Measurements from ENCODE around the gene LRP6. TPM values are rescaled to one million over a fixed set of nuclear protein-coding genes. Genes with fewer than 3 reads are reported as not detected.

LRP6 gene
- total and polyA plus RNA-seq, 2 of the 13 experiments (the other 11 are each of a cell fraction or from before 2014, with no cell fraction given): 33.8 to 42.0 TPM

- Histone ChIP-seq H4K20me1 (ENCODE audit: insufficient read depth, low read length) (no peaks in the 10 kb centered on the region), H3K79me2 (ENCODE audit: insufficient read depth, low read length) (no peaks in the 10 kb centered on the region), H3K9me3 (ENCODE audit: low read length) (no peaks in the 10 kb centered on the region), H3K36me3 (replicated peaks in 1 of 2; ENCODE audit: control insufficient read depth in 1 of 2, insufficient read depth in 2 of 2, low read length in 2 of 2) (no peaks in the 10 kb centered on the region), H2AFZ (ENCODE audit: low read length) (no peak overlapping the region), H3K4me3 (replicated peaks in 1 of 3; ENCODE audit: insufficient read depth in 1 of 3, low read depth in 2 of 3, low read length in 3 of 3) (no peak overlapping the region), H3K27me3 (ENCODE audit: control insufficient read depth in 1 of 2, insufficient read depth in 2 of 2, low read length in 2 of 2) (no peaks in the 10 kb centered on the region), H3K9ac (ENCODE audit: insufficient read depth, low read depth, low read length) (no peak overlapping the region), H3K4me2 (ENCODE audit: low read depth, low read length) (no peak overlapping the region), H3K27ac (ENCODE audit: extremely low read length, insufficient read depth, low read length) (no peak overlapping the region), H3K4me1 (ENCODE audit: insufficient read depth, low read length) (peaks cover 14% of the 10 kb centered on the region)
- POLR2A ChIA-PET: no interaction called here
- ATAC-seq (no peak), FAIRE-seq (no peak), DNase-seq (ENCODE audit: low spot score) (no peak)
- CTCF ChIA-PET (ENCODE audit: low intra/inter-chr PET ratio, low total read pairs): no interaction called here
- BruUV-seq (replicated peaks): no TSS peak
- in situ Hi-C loops (cut with HindIII; ENCODE audit: extremely low pct_ligation_motif_present, low pct_unique_long_range_greater_than_20kb) (no loop called here), intact Hi-C loops (cut with micrococcal nuclease; ENCODE audit: unreplicated experiment) (no loop called here)
- 93% methylated on average over 1 of the region's 1 CpG for WGBS (ENCODE audit: low lambda C conversion rate)
- no peak for TF ChIP-seq ZNF441 (CRISPR knock-in tag; IDR thresholded peaks at IDR 0.05; ENCODE audit: borderline replicate concordance)
- no peak for TF ChIP-seq ZNF615 (CRISPR knock-in tag; IDR thresholded peaks at IDR 0.05; ENCODE audit: borderline replicate concordance)
- no peak for TF ChIP-seq ZNF275 (CRISPR knock-in tag; IDR thresholded peaks at IDR 0.05; ENCODE audit: borderline replicate concordance)
- no peak for TF ChIP-seq MLLT10 (CRISPR knock-in tag; IDR thresholded peaks at IDR 0.05)
- TF ChIP-seq NFKB2 (CRISPR knock-in tag; IDR thresholded peaks at IDR 0.05; ENCODE audit: borderline replicate concordance): no peak
- TF ChIP-seq AHR (CRISPR knock-in tag; IDR thresholded peaks at IDR 0.05): no peak
- no peak for TF ChIP-seq SSRP1 (CRISPR knock-in tag; IDR thresholded peaks at IDR 0.05)
- no peak for TF ChIP-seq CAMTA2 (CRISPR knock-in tag; IDR thresholded peaks at IDR 0.05; ENCODE audit: borderline replicate concordance)
- no peak for TF ChIP-seq SNRNP70 (IDR thresholded peaks at IDR 0.05; ENCODE audit: low read depth, low read length)
- no peak for TF ChIP-seq ZNF276 (CRISPR knock-in tag; IDR thresholded peaks at IDR 0.05; ENCODE audit: low read depth)
- no peak for TF ChIP-seq NFIB (CRISPR knock-in tag; IDR thresholded peaks at IDR 0.05; ENCODE audit: borderline replicate concordance)
- no peak for TF ChIP-seq SYNCRIP (IDR thresholded peaks at IDR 0.05; ENCODE audit: insufficient read depth, low read depth, low read length)
- no peak for TF ChIP-seq ELF4 (CRISPR knock-in tag; IDR thresholded peaks at IDR 0.05; ENCODE audit: borderline replicate concordance)
- TF ChIP-seq JUNB (CRISPR knock-in tag; IDR thresholded peaks at IDR 0.05; ENCODE audit: borderline replicate concordance): no peak
- no peak for TF ChIP-seq ZNF318 (CRISPR knock-in tag; IDR thresholded peaks at IDR 0.05)
Measured at GRCh38 chr12:12281134-12281533, 14.3 kb upstream of the LRP6 start.

Data from HepG2 (cell line).